Liver (tissue), 3 donors: ENCODE measurements around the gene CYB5R4.

Source experiments
- FOXA1 ChIP-seq: IDR thresholded peaks from 2 replicates; pipeline ENCODE4 v1.6.1; 2016; ENCODE audit warnings: antibody characterized with exemption
- FOXA2 ChIP-seq: IDR thresholded peaks from 2 replicates; pipeline ENCODE4 v1.6.1; 2016; ENCODE audit warnings: antibody characterized with exemption
- NR2F2 ChIP-seq: IDR thresholded peaks from 2 replicates; pipeline ENCODE4 v1.6.1; 2016; ENCODE audit warnings: antibody characterized with exemption
- SP1 ChIP-seq: IDR thresholded peaks from 2 replicates; pipeline ENCODE4 v1.6.1; 2018; ENCODE audit warnings: antibody characterized with exemption, mild to moderate bottlenecking
- TAF1 ChIP-seq: conservative IDR thresholded peaks from 2 replicates; pipeline ENCODE4 v1.6.1; 2016; ENCODE audit warnings: antibody characterized with exemption, mild to moderate bottlenecking
- YY1 ChIP-seq: IDR thresholded peaks from 2 replicates; pipeline ENCODE4 v1.6.1; 2016; ENCODE audit warnings: antibody characterized with exemption, mild to moderate bottlenecking
- TF ChIP-seq, protein P1 (sequence below): fragments of 150-350 bp; IDR thresholded peaks from 2 replicates; pipeline ENCODE4 v1.5.1; 2017; ENCODE audit warnings: improper control_type of control experiment, low read depth, low read length; ENCODE audit not compliant: missing input control
- TF ChIP-seq, protein P2 (sequence below): IDR thresholded peaks from 2 replicates; pipeline ENCODE4 v1.6.1; 2016; ENCODE audit warnings: antibody characterized with exemption, mild to moderate bottlenecking
- TF ChIP-seq, protein P3 (sequence below): IDR thresholded peaks from 2 replicates; pipeline ENCODE4 v1.6.1; 2016; ENCODE audit warnings: antibody characterized with exemption
- donor health status: healthy.
- donor health status: healthy.

DNA sequence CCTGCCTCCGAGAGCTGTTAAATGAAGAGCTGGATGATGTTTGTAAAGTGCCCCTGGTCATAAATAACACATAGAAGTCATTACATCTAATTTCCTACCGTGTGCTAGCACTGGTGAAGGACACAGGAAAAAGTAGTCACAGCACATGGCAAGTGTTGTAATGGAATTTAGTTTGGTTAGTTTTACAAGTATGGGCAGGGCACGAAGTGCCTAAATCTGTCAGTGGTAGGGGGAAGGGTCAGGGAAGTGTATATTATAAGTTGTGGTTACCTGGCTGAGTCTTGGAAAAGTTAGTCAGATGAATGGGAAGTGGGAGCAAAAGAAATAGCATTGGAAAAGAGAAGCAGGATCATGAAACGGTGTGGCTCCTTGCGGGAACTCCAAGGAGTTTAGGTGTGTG is 4.7 kb upstream of the CYB5R4 start:
- TF ChIP-seq, protein P1, sequence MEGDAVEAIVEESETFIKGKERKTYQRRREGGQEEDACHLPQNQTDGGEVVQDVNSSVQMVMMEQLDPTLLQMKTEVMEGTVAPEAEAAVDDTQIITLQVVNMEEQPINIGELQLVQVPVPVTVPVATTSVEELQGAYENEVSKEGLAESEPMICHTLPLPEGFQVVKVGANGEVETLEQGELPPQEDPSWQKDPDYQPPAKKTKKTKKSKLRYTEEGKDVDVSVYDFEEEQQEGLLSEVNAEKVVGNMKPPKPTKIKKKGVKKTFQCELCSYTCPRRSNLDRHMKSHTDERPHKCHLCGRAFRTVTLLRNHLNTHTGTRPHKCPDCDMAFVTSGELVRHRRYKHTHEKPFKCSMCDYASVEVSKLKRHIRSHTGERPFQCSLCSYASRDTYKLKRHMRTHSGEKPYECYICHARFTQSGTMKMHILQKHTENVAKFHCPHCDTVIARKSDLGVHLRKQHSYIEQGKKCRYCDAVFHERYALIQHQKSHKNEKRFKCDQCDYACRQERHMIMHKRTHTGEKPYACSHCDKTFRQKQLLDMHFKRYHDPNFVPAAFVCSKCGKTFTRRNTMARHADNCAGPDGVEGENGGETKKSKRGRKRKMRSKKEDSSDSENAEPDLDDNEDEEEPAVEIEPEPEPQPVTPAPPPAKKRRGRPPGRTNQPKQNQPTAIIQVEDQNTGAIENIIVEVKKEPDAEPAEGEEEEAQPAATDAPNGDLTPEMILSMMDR, result no peak
- no peak for TF ChIP-seq SP1
- no peak for TF ChIP-seq NR2F2
- TF ChIP-seq, protein P2, sequence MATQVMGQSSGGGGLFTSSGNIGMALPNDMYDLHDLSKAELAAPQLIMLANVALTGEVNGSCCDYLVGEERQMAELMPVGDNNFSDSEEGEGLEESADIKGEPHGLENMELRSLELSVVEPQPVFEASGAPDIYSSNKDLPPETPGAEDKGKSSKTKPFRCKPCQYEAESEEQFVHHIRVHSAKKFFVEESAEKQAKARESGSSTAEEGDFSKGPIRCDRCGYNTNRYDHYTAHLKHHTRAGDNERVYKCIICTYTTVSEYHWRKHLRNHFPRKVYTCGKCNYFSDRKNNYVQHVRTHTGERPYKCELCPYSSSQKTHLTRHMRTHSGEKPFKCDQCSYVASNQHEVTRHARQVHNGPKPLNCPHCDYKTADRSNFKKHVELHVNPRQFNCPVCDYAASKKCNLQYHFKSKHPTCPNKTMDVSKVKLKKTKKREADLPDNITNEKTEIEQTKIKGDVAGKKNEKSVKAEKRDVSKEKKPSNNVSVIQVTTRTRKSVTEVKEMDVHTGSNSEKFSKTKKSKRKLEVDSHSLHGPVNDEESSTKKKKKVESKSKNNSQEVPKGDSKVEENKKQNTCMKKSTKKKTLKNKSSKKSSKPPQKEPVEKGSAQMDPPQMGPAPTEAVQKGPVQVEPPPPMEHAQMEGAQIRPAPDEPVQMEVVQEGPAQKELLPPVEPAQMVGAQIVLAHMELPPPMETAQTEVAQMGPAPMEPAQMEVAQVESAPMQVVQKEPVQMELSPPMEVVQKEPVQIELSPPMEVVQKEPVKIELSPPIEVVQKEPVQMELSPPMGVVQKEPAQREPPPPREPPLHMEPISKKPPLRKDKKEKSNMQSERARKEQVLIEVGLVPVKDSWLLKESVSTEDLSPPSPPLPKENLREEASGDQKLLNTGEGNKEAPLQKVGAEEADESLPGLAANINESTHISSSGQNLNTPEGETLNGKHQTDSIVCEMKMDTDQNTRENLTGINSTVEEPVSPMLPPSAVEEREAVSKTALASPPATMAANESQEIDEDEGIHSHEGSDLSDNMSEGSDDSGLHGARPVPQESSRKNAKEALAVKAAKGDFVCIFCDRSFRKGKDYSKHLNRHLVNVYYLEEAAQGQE, result no peak
- TF ChIP-seq, protein P3, sequence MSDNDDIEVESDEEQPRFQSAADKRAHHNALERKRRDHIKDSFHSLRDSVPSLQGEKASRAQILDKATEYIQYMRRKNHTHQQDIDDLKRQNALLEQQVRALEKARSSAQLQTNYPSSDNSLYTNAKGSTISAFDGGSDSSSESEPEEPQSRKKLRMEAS, result no peak
- no peak for TF ChIP-seq YY1
- no peak for TF ChIP-seq FOXA2
- TF ChIP-seq FOXA1, result no peak
- TF ChIP-seq TAF1, result no peak
